Measurements from ENCODE around the gene PFKFB2. TPM values are rescaled to one million over a fixed set of nuclear protein-coding genes. Genes with fewer than 3 reads are reported as not detected.

The PFKFB2 gene
- total RNA-seq (1 to 10 TPM; 4.0 to 5.9 TPM), polyA plus RNA-seq (1 to 10 TPM; 1.5 to 2.0 TPM)

GRCh38 chr1:207052911-207053769 is at the start of gene PFKFB2:
PFKFB2 (plus strand) TSS chr1:207053275; CDS start chr1:207054718, 1,443 bp downstream.
- TF ChIP-seq HNF4G (IDR thresholded peaks at IDR 0.05) (no peak), YY1 (IDR thresholded peaks at IDR 0.05) (peak; percentile 90), RXRA (IDR thresholded peaks at IDR 0.05) (peak in 1 of 2 donors; percentile 51), EGR1 (IDR thresholded peaks at IDR 0.05; ENCODE audit: low read depth in 2 of 2) (peak in 1 of 2 donors; percentile 42), RAD21 (IDR thresholded peaks at IDR 0.05) (peak; percentile 25 to 27), FOXA2 (IDR thresholded peaks at IDR 0.05) (peak; percentile 21), HNF4A (conservative IDR thresholded peaks at IDR 0.05) (peak; percentile 24 to 42), SP1 (IDR thresholded peaks at IDR 0.05) (peak; percentile 76), TAF1 (conservative IDR thresholded peaks at IDR 0.05) (peak; percentile 69), FOXA1 (IDR thresholded peaks at IDR 0.05) (peak; percentile 24), GABPA (IDR thresholded peaks at IDR 0.05 in 1 of 2, conservative IDR thresholded peaks at IDR 0.05 in 1 of 2) (peak in 1 of 2 donors; percentile 17), NR2F2 (IDR thresholded peaks at IDR 0.05) (no peak), JUND (IDR thresholded peaks at IDR 0.05) (peak in 1 of 2 donors; percentile 76)
- TF ChIP-seq, protein P1, sequence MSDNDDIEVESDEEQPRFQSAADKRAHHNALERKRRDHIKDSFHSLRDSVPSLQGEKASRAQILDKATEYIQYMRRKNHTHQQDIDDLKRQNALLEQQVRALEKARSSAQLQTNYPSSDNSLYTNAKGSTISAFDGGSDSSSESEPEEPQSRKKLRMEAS (IDR thresholded peaks at IDR 0.05), result peak; percentile 78
- TF ChIP-seq, protein P2, sequence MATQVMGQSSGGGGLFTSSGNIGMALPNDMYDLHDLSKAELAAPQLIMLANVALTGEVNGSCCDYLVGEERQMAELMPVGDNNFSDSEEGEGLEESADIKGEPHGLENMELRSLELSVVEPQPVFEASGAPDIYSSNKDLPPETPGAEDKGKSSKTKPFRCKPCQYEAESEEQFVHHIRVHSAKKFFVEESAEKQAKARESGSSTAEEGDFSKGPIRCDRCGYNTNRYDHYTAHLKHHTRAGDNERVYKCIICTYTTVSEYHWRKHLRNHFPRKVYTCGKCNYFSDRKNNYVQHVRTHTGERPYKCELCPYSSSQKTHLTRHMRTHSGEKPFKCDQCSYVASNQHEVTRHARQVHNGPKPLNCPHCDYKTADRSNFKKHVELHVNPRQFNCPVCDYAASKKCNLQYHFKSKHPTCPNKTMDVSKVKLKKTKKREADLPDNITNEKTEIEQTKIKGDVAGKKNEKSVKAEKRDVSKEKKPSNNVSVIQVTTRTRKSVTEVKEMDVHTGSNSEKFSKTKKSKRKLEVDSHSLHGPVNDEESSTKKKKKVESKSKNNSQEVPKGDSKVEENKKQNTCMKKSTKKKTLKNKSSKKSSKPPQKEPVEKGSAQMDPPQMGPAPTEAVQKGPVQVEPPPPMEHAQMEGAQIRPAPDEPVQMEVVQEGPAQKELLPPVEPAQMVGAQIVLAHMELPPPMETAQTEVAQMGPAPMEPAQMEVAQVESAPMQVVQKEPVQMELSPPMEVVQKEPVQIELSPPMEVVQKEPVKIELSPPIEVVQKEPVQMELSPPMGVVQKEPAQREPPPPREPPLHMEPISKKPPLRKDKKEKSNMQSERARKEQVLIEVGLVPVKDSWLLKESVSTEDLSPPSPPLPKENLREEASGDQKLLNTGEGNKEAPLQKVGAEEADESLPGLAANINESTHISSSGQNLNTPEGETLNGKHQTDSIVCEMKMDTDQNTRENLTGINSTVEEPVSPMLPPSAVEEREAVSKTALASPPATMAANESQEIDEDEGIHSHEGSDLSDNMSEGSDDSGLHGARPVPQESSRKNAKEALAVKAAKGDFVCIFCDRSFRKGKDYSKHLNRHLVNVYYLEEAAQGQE (IDR thresholded peaks at IDR 0.05), result peak; percentile 94
- TF ChIP-seq, protein P3, sequence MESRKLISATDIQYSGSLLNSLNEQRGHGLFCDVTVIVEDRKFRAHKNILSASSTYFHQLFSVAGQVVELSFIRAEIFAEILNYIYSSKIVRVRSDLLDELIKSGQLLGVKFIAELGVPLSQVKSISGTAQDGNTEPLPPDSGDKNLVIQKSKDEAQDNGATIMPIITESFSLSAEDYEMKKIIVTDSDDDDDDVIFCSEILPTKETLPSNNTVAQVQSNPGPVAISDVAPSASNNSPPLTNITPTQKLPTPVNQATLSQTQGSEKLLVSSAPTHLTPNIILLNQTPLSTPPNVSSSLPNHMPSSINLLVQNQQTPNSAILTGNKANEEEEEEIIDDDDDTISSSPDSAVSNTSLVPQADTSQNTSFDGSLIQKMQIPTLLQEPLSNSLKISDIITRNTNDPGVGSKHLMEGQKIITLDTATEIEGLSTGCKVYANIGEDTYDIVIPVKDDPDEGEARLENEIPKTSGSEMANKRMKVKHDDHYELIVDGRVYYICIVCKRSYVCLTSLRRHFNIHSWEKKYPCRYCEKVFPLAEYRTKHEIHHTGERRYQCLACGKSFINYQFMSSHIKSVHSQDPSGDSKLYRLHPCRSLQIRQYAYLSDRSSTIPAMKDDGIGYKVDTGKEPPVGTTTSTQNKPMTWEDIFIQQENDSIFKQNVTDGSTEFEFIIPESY (IDR thresholded peaks at IDR 0.05), result peak; percentile 100
- TF ChIP-seq, protein P4, sequence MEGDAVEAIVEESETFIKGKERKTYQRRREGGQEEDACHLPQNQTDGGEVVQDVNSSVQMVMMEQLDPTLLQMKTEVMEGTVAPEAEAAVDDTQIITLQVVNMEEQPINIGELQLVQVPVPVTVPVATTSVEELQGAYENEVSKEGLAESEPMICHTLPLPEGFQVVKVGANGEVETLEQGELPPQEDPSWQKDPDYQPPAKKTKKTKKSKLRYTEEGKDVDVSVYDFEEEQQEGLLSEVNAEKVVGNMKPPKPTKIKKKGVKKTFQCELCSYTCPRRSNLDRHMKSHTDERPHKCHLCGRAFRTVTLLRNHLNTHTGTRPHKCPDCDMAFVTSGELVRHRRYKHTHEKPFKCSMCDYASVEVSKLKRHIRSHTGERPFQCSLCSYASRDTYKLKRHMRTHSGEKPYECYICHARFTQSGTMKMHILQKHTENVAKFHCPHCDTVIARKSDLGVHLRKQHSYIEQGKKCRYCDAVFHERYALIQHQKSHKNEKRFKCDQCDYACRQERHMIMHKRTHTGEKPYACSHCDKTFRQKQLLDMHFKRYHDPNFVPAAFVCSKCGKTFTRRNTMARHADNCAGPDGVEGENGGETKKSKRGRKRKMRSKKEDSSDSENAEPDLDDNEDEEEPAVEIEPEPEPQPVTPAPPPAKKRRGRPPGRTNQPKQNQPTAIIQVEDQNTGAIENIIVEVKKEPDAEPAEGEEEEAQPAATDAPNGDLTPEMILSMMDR (IDR thresholded peaks at IDR 0.05; ENCODE audit: low read depth, low read length, missing input control), result peak; percentile 33
- TF ChIP-seq, protein P5, sequence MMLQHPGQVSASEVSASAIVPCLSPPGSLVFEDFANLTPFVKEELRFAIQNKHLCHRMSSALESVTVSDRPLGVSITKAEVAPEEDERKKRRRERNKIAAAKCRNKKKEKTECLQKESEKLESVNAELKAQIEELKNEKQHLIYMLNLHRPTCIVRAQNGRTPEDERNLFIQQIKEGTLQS (IDR thresholded peaks at IDR 0.05), result no peak
- peaks cover 0 to 33% (median 10%) of the 10 kb centered on the region in 4 donors for H3K4me1 ChIP-seq (ENCODE audit: control insufficient read depth in 4 of 4, insufficient read depth in 4 of 4, low read length in 3 of 4)

More at GRCh38 chr1:207052911-207053769, at the start of gene PFKFB2:
- no peaks in the 10 kb centered on the region for H3K9me3 ChIP-seq (ENCODE audit: control insufficient read depth in 4 of 4, low read length in 3 of 4)
- WGBS, result 3% methylated on average over 56 of the region's 56 CpGs
- H3K9ac ChIP-seq (ENCODE audit: low read depth in 1 of 2, low read length in 2 of 2), result peak within 1 kb of the TSS; percentile 59 to 83
- no peaks in the 10 kb centered on the region for H3K27me3 ChIP-seq (ENCODE audit: control insufficient read depth in 4 of 4, insufficient read depth in 4 of 4, low read length in 3 of 4)
- H3K4me3 ChIP-seq (ENCODE audit: low read depth in 1 of 3, low read length in 3 of 3), result peak within 1 kb of the TSS; percentile 69 to 82 (median 76)
- peaks cover 0 to 12% (median 3%) of the 10 kb centered on the region in 4 donors for H3K36me3 ChIP-seq (ENCODE audit: control insufficient read depth in 4 of 4, insufficient read depth in 3 of 4, low read depth in 1 of 4, low read length in 3 of 4)
- peak within 1 kb of the TSS; percentile 79 to 86 for H3K27ac ChIP-seq (ENCODE audit: low read depth in 1 of 2, low read length in 2 of 2)
- peak; percentile 98 for DNase-seq (ENCODE audit: low spot score)
